NCI-H2107 treated with DMSO at 0.1 percent for 48 hours (cell line): ENCODE results near the gene PRR18.

Experiments
- DNase-seq: peaks from one replicate; lab custom pipeline; 2025; ENCODE audit not compliant: unreplicated experiment; lab: John Stamatoyannopoulos, UW

Gene PRR18

DNA sequence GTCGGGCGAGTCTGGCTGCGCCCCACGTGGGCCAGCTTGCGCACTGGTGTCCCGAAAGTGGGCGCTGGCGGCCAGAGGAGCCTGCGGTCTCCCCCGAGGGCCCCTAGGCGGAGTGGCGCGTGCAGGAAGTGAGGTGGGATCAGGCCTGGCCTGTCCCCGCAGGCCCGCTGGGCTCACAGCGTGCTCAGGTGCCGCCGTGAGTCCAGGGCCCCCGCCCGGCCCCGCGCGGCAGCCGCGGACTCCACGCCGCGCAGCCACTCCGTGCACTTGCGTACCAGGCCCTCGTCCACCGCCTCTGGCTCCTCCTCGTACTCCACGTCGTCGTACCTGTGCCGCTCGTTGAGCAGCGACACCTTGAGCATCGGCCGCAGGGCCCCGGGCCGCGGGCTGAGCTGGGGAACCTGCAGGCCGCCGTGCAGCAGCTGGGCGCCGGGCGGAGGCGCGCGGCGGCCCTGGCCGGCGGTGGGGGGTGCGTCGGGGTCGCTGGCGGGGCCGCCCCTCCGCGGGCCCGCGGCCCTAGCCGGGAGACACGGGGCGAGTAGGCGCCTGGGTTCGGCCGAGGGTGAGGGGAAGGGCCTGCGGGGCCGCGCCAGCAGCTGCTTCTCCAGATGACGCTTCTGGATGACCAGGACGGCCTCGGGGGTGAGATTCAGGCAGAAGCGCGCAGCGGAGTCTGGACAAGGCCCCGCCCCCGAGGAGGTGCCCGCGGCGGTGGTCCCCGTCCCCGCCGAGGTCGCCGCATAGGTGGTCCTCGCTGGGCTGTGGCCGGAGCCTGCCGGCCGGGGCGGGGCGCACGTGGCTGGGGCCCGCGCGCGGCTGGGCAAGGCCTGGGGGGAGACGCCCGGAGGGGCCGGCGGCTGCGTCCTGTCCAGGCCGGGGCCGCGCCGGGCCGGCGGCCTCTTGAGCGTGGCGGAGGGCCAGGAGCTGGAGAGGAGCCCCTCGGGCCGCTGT, 835 bp downstream of the PRR18 start:
- DNase-seq = no peak

DNA sequence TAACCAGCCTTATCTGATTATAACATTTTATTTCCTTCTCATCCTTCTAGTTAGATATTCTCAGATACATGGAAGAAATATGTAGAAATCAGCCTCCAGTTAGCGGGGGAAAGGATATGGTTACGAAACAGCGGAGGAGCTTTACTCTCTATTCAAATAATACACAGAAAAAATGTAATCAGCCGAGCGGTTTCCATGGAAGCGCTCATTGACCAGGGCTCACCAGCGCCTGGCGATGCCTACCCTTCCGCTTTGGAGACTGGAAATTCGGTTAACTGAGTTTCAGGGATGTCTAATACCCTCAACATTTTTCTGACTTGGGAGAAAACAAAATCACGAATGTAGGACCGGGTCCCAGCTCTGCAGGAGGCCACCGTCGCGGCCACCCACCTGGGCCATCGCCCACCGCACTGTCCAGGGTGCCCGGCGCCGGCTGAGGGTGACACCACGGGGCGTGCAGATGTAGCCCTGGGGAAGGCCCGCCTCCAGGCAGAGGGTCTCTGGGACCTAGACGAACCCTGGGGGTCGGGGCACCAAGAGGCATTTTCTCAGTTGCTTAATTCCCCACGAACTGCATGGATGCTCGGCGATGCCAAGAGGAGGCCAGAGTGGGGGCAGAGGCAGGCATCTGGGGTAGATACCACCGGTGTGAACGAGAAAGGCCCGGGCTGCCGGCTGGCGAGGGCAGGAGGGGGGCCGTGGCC, 1.7 kb downstream of the PRR18 start:
- no peak for DNase-seq

DNA sequence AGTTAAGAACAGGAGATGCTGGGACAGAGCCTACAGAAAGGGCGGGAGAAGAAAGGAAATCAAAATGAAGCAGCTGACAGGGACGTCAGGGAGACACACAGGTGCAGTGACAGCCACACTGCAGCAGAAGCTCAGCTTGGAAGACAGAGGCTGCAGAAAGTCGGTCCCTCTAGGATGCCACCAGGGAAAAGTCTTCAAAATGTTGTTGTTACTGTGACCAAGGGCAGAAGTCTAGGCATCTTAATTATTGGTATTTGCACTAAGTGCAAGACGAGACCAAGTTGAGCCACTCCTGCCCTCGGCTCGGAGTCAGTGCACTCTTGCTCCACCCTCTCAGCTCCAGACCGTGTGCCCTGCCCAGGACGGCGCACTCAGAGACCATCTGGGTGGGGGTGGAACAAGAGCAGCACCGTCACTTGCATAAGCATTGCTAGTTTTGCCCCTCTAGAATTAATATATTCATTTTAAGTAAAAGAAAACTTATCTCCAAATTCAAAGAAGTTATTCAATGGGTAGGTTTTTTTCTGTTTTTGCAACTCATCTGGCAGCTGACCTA, 2.6 kb downstream of the PRR18 start:
- DNase-seq = no peak

DNA sequence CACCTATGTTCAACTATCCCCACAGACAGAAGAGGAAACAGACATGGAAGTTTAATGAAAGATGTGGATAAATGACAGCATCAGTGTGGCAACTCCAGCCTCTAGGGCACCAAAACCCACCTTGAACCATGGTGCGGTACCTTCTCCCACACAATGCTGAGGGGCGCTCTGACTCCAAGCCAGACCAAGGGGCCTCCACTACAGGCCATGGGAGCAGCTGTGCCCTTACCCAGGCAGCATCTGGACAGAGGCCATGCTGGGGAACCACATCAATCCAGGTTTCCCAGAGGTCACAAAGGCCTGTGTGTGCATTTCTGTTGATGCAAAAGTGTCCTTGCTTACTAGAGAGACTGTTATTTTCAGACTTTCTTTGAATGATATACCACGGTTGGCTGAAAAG, 4.1 kb downstream of the PRR18 start:
- DNase-seq = no peak

DNA sequence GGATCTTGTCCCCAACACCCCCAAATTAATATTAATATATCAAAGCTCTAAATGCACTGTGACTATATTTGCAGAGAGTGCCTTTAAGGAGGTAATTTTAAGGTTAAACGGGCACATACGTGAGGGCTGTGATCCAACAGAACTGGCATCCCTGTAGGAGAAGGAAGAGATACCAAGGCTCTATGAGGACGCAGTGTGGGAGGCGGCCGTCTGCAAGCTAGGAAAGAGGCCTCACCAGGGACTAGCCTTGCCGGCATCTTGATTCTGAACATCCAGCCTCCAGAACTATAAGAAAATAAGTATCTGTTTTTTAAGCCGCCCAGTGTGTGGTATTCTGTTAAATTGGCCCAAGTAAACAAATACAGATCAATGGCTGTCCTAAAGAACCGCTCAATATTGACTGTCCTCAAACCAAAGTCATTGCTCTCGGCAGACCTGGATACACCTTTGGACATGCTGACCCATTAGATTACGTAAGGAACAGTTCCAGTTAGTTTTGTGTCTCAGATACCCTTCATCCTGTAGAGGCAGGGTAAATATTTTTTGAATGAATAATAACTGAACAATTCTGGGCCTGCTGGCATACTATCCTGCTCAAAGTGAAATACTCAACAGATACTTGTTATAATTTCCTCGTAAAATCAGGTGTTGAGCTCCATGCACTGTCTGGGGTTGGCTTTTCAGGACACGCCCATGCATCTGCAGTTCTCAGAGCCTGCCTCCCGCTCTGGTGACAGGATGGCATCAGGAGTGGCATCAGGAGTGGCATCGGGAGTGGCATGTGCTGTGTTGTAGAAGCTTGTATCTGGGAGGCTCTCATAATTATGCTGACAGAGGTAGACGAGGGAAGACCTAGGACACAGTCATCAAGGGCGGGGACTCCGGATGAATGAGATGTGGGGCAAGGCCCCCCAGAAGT, 6.3 kb downstream of the PRR18 start:
- no peak for DNase-seq

DNA sequence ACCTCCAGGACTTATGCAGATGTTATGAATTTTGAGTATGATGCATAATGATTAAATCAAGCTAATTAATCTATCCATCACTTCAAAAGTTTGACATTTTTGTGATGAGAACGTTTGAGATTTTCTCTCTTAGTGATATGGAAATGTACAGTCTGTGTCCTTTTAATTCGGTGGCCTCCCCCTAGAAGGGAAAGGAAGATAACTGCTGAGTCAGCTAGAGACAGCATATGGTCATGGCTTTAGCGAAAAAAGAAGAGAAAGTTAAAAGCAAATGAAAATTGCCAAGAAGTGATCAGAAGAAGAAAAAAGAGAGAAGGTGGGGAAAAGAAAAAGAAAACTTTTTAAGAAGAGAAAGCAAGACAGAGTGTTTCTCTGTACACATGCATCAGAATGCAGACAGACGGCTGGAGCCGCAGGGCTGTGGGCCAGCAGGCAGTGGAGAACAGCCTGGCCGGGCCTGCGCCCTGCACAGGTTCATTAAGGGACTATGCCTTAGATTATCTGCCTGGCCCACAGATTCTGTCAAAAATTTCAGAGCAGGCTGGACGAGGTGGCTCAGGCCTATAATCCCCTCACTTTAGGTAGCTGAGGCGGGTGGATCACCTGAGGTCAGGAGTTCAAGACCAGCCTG, 7.7 kb downstream of the PRR18 start:
- DNase-seq = no peak

DNA sequence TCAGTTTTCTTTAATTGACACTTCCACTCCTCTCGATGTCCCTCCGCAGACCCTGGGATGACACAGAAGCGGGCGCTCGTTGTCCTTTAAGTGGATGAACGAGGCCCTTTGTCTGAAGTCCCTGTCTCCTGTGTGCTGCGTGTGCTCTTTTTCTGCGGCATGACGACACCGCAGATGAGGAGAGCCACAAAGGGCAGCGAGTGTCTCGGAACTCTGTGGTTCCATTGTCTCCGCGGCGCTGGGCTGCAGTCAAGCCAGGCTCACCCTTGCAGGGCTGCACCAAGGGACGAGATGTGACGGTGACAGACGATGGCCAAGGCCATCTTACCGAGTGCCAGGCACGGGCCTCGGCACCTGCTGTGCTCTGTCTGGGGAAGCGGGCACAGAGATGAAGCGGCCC, 10.6 kb downstream of the PRR18 start:
- DNase-seq = no peak

DNA sequence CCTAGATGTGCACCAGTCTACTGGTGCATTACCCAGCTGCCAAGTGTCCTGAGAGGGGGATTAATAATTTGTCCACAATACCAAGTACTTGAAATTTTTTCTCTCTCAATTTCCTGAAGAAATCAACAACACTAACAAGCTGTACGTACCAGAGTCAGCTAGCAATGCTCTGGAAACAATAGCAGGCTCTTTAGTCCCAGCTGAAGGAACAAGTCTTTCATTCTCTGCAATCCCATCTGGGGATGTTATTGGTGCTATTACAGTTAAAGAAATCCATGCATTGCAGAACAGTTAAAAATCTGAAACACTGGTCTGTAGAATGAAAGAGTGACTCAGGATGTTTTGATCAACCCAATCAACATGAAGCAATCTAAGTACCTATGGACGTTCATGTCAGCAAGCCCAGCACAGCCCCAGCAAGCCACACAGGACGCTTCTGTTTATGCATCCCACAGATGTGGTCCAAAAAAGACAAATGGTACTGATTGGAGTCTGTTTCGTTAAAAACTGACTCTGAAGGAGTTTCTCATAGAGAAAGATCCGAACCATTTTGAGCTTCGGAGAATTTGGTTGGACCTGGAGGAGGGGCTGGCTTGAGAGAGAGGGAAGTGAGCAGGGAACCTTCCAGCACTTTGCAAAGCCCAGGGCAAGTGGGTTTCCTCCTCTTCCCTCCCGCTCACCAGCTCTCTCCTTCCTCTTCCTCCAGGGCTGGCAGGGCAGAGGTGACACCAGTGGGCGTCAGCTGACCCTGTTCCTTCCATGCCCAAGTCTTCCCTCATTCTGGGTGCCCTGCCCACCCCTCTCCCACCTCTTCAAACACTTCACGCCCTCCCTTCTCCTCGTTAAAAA, 11.9 kb downstream of the PRR18 start:
- DNase-seq = no peak

DNA sequence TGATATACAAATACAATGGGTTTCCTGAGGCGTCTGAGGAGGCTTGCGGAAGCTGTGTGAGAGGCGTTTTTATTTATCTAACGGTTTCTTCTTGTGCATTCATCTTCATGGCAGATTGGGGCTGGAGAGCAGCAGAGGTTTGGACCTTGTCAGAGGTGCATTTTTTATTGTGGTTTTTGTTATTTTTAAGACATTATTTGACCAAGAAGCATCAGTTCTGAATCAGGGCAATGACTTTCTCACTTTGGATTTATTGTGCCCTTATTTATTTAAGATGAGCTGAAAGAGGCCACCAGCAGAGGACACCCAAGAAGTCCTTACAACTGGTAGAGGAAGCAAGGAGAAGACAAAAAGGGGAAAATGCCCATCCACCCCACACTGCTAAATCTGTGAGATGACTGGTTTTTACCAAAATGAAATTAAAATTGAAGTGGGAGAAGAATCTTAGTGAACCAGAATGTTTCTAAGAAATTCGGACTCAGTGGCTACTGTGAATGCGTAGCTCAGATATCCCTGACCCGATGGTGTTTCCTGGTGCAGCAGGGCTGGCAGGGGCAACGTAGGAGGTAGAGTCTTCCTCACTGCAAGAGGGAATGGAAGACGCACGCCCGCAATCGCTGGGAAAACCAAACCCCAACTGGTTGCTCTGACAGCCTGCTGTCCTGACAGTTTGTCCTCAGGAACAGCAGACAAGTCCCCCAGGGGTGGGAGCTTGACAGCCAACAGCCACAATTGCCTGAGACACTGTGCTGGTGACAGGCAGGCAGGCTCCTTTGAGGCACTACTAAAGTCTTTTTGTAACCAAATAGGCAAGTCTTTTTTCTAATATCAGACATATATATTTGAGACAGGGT, 14.2 kb downstream of the PRR18 start:
- no peak for DNase-seq

DNA sequence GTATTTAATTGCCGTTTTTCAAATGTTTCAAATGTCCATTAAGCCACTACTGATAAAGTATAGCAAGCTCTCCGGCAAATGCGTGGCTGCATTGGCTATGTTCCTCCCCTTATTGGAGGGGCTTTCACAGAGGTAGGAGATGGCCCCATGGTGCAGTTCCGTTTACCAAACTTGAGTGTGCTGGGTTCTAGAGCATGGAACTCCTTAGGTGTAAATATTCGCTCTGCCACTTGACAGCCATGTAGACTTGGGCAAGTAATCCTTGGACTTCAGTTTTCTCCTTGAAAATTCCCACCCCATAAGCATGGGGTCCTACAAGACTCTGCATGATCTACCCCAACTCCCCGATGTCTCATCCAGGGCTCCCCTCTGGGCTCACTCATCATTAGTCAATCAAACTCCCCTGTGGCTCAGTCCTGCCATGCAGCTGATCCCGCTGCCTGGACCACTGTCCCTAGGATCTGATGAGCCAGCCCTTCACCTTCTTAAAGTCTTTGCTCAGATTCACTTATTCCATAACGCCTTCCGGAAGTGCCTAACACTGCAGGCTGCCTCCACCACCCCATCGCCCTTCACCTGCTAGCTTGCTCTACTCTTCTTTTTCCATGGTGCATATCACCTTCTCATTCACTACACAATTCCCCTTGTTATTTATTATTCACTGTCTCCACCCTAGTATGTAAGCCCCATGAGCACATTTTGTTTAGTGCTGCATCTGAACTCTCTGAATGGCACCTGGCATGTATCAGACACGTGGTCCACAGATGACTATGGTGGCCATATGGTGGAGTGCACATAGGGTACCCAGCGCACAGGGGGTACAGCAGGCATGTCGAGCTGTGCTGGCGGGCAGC, 18.8 kb downstream of the PRR18 start:
- DNase-seq = no peak

DNA sequence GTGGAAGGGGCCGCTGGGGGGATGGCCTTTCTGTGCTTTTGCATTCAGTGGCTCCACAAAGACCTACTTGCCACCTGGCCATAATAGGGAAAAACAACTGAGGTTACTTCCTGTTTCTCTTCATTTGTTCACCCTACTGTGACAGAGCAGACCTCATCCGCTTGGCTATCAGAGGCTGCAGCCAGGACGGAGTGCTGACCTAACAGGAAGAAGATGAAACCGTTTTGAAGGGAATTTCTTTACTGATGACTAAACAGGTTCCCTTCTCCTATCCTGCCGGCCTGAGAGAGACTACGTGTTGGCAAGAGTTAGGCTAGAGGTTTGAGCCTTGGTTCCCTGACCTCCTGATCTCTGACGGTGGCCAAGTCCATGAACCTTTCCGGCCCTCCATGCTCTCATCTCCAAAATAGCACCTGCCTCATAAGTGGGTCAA, 21.3 kb downstream of the PRR18 start:
- no peak for DNase-seq

DNA sequence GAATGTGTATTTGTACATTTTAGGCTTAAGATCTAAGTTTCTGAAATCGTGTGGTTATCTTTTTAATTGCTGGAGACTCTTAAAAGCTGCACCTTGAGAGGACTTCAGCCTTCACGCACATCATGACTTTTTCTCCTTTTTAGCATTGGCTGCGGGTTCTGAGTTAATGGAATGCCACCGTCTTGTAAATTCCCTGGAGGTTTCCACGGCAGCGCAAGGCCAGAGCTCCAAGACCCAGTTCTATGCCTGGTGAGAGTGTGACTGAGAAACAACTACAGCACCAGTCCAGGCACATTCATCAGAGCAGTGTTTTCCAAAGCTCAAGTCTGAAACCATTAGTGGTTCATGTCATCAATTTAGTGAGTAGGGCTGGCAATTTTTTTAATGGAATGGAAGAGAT, 23.0 kb downstream of the PRR18 start:
- DNase-seq = no peak

DNA sequence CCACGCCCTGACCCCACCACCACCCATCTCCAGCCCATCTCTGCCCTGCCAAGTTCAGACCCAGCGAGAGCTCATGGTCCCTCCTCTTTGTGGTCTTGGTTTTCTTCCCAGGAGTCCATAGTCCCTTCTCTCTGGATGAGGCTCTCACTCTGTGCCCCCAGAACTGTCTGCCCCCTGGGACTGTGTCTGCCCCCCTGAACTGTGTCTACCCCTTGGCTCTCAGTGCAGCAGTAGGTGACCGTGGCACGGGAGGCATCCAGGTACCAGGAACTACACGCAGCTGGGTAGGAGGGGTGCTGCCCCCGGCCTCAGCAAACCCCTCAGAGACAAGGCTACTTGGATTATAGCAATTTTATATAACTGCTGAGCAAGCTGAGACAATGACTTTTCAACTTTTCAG, 23.6 kb downstream of the PRR18 start:
- DNase-seq = no peak

DNA sequence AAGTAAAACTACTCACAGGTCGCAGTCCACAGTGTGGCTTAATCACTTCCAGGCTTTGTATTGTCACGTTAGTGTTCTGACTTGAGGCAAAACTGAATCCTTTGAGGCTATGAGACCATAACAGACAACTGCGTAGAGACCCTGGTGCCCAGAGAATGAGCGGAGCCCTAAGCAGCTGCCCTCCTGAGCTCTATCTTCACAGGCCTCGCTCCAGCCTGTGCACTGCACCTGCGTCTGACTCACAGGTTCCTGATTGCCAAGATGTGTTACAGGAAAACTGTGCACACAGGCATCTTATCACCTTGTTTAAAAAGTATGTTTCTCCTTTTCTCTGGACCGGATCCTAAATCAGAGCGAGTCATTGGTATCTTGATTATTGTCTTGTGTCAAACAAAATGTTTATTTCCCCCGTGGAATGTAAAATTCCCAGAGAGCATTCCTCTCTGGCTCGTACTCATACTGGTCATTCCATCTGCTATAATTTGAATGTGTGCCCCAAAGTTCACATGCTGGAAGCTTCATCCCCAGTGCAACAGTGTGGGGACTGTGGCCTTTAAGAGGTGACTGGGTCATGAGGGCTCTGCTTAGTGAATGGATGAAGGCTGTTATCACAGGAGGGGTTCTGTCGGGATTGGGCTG, 25.7 kb downstream of the PRR18 start:
- no peak for DNase-seq

DNA sequence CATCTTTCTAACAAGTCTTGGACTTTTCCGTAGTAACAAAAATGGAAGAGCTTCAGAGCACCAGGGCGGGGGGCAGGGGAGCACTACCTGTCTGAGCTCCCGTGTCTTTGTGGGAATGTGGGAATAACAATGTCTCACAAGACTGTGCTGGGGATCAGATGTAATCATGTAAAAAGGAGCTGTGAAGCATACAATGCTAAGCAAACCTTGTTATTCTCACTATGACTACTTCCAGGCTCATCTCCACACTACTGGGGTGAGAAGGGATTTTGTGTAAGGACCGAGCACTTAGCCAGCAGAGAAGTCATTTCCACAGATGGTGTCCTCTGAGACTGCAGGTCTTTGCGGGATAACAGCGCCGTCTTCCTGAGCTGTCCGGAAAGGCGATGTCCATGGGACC, 27.1 kb downstream of the PRR18 start:
- DNase-seq = no peak

DNA sequence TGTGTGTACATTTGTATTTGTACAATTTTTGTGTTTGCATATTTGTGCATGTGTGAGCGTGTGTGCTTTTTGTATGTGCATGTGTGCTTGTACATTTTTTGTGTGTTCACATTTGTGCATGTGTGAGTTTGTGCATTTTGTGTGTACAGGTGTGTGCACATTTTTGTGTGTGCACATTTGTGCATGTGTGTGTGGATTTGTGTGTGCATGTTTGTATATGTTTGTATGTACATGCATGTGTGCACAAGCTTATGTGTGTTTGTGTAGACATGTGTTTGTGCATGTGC, 28.9 kb downstream of the PRR18 start:
- DNase-seq = no peak

DNA sequence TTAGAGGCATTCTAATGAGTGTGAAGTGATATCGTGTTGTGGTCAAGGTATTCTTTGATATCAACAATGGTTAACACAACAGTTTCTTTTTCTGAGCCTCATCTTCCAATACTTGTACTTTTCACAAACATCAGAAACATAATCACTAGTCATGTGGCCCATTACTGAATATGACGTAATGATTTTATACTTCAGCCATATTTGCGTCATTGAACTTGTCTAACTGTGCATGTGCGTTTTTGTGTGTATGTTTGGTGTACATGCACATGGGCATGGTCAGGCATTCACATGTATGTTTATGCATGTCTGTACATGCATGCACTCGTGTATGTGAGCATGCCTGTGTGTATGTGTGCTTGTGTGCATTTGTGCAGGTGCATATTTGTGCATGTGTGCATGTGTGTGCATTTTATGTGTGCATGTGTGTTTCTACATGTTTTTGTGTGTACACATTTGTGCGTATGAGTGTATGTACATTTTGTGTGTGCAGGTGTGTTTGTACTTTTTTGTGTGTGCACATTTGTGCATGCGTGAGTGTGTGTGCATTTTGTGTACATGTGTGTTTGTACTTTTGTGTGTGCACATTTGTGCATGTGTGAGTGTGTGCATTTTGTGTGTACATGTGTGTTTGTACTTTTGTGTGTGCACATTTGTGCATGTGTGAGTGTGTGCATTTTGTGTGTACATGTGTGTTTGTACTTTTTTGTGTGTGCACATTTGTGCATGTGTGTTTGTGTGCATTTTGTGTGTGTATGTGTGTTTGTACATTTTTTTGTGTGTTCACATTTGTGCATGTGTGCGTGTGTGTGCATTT, 29.4 kb downstream of the PRR18 start:
- DNase-seq = no peak
